Retinal pigment epithelial cell (primary cell): ENCODE results near the gene CTLA4.

ENCODE experiments used
- DNase-seq: peaks from one replicate; pipeline ENCODE4 v3.0.0-alpha.2; 2010; ENCODE audit warnings: low read depth
- H3K4me3 ChIP-seq: 2 replicates; pipeline ENCODE4 v1.5.1; 2011; ENCODE audit warnings: mild to moderate bottlenecking, low read length, control low read depth, moderate library complexity
- CTCF ChIP-seq: conservative IDR thresholded peaks from 2 replicates; pipeline ENCODE4 v1.5.1; 2011; ENCODE audit warnings: low read depth, low read length, control low read depth, inconsistent platforms

The CTLA4 gene

DNA sequence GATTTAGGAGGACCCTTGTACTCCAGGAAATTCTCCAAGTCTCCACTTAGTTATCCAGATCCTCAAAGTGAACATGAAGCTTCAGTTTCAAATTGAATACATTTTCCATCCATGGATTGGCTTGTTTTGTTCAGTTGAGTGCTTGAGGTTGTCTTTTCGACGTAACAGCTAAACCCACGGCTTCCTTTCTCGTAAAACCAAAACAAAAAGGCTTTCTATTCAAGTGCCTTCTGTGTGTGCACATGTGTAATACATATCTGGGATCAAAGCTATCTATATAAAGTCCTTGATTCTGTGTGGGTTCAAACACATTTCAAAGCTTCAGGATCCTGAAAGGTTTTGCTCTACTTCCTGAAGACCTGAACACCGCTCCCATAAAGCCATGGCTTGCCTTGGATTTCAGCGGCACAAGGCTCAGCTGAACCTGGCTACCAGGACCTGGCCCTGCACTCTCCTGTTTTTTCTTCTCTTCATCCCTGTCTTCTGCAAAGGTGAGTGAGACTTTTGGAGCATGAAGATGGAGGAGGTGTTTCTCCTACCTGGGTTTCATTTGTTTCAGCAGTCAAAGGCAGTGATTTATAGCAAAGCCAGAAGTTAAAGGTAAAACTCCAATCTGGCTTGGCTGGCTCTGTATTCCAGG, at the start of gene CTLA4:
TSS of gene CTLA4 (plus strand) at position 211 of the 640 bp plus-strand sequence. CDS start at position 383, 172 bp downstream.
- no peak within 1 kb of the TSS for H3K4me3 ChIP-seq
- no peak for DNase-seq

GRCh38 chr2:203818656-203819055, 48.9 kb upstream of the CTLA4 start:
- no peak for DNase-seq
- no peak overlapping the region for H3K4me3 ChIP-seq
- no peak for TF ChIP-seq CTCF

More for the DNA sequence above, at the start of gene CTLA4:
- no peak for TF ChIP-seq CTCF

GRCh38 chr2:203819434-203820133, 48.0 kb upstream of the CTLA4 start:
- DNase-seq, result no peak
- no peak for TF ChIP-seq CTCF
- H3K4me3 ChIP-seq, result no peak overlapping the region

DNA sequence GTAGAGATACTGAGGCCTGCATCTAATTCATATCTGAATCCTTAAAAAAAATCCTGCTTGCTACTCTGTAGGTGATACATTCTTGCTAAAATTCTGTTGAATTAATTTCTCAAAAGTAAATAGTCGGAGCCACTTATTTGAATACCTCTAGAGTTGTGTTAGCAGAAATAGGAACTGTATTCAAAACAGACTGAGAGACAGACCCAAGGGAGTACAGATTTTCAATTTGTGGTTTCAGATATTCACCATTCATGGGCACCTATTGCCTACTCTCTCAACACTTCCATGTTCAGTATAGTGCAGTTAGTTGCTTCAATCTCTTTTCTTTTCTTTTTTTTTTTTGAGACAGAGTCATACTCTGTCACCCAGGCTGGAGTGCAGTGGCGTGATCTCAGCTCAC, 46.6 kb upstream of the CTLA4 start:
- DNase-seq, result no peak
- H3K4me3 ChIP-seq, result no peak overlapping the region
- TF ChIP-seq CTCF, result no peak

DNA sequence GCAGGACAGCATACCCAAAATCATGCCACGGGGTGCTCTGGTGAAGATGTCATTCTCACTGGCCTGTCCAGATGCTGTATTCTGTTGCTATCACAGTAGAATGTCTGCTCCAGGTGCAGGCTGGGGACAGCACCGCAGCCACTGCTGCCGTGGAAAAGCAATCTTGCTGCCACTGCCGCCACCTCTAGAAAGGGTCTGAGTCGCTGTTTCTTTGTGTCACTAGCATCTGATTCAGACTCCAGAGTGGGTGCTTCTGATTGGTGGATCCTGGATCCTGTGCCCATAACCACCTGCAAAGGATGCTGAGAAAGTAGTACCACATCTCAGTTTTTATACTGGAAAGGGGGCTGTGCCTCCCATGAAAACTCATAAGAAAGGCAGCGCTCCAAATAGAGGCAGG, 45.3 kb upstream of the CTLA4 start:
- TF ChIP-seq CTCF, result no peak
- H3K4me3 ChIP-seq, result no peak overlapping the region
- no peak for DNase-seq

DNA sequence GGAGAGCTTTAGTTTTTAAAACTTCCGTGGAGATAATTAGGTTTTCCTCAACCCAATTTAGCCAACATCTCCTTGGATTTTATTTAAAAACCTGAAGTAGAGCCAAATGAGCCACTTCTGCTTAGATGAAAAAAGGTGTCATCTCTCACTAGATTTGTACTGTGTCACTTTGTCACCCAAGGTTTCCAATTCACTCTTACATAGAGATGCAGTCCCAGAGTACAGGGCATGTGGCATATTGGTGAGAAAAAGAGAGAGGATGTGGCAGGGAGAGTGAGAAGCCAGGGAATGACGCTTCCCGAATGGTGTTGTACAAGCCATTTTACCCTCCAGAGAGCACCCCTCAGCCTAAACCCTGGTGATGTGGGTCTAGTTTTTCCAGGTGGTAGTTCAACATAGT, 44.4 kb upstream of the CTLA4 start:
- H3K4me3 ChIP-seq, result no peak overlapping the region
- no peak for DNase-seq
- no peak for TF ChIP-seq CTCF

DNA sequence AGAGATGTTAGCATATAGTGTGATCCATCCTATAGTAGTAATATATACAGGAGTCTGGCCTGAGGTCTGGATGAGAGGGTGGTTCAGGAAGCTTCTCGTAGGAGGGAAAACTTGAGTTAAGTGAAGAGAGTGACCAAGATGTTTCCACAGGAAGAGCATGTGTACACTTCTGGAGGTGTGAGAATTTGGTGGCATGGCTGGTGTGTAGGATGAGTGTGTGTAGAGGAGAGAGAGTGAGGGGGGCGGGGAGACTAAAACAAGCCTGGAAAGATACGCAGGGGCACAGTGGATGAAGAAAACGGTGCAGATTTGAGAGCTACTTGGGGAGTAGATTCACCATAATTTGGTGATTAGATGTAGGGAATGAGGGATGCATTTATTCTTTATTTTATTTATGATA, 43.5 kb upstream of the CTLA4 start:
- no peak for DNase-seq
- TF ChIP-seq CTCF, result no peak
- no peak overlapping the region for H3K4me3 ChIP-seq
